ENCODE measurements around the gene CADPS2.

DNA sequence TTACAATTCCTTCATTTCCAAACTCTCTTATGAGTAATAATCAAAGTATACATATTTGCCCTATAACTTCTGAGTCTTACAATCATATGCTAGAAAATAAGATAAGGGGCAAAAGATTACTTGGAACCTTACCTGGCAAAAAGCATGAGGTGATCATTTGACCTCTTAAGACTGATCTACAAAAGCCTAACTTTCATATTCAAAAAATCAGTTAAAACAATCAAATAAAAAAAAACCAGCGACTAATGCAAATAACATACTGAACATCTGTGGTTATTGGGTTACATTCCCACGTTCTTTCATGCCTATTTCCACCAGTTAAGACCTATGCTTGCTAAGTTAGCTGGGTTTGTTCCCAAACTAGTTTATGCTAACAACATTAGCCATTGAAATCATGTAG is 375.0 kb downstream of the CADPS2 start:
- TF ChIP-seq, protein P1, sequence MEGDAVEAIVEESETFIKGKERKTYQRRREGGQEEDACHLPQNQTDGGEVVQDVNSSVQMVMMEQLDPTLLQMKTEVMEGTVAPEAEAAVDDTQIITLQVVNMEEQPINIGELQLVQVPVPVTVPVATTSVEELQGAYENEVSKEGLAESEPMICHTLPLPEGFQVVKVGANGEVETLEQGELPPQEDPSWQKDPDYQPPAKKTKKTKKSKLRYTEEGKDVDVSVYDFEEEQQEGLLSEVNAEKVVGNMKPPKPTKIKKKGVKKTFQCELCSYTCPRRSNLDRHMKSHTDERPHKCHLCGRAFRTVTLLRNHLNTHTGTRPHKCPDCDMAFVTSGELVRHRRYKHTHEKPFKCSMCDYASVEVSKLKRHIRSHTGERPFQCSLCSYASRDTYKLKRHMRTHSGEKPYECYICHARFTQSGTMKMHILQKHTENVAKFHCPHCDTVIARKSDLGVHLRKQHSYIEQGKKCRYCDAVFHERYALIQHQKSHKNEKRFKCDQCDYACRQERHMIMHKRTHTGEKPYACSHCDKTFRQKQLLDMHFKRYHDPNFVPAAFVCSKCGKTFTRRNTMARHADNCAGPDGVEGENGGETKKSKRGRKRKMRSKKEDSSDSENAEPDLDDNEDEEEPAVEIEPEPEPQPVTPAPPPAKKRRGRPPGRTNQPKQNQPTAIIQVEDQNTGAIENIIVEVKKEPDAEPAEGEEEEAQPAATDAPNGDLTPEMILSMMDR (IDR thresholded peaks at IDR 0.05), result no peak
- no peak for TF ChIP-seq ZFX (IDR thresholded peaks at IDR 0.05; ENCODE audit: borderline replicate concordance)
